GM18508 (cell line): ENCODE results near the gene GUCY1A2.

Experiments used
- ATAC-seq: cut with Tn5 transposase; IDR thresholded peaks from one replicate; pipeline ENCODE4 v1.9.1; 2021; ENCODE audit warnings: moderate number of reproducible peaks; ENCODE audit not compliant: insufficient read depth, unreplicated experiment

GUCY1A2 gene

DNA sequence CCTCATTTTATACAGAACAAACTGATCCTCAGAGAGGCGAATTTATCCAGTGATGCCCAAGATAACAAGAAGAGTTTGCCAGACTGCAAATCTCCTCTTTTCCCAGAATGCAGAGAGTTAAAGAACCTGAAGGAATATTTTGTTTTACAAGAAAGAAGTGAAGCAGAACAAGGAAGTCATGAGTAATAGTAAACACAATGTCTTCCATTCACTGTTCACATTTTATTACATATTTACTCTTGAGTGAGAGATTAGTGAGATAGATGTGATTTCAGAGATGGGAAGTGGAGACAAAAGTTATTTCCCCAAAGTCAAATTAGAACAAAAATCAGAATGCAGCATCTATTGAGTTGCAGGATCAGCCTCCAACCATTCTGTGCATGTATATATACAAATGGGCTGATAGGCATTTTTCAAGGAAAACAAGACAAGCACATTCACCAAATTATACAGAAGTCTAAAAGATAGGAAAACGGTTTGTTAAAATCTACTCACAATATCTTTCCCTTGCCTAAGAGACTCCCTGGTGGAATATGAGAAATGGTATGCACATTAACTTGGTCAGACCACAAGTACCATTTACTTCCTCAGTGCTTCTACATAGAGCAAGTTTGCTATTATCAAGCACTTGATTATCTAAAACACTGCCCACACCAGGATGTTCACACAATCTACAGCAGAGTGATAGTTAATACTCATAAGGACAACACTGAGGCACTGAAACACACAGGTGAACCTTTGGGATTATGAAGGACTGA is 12.0 kb downstream of the GUCY1A2 start:
- ATAC-seq: no peak

DNA sequence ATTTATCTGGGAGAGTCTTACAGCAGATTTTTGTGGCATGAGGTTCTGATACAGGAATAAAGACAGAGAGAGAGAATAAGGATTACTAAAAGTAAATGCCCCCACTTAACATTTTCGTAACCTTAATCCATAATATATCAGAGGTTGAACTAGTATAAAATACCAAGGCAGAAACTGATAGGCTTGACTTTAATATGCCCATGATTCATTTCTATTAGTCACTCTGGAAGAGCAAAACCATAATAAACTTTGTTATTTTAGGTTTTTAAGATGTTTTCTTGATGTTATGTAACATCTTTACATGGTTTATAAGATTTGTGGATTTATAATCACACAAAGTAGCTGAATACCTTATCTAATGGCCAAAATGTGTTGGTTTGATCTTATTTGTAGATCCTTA is 19.1 kb downstream of the GUCY1A2 start:
- no peak for ATAC-seq

DNA sequence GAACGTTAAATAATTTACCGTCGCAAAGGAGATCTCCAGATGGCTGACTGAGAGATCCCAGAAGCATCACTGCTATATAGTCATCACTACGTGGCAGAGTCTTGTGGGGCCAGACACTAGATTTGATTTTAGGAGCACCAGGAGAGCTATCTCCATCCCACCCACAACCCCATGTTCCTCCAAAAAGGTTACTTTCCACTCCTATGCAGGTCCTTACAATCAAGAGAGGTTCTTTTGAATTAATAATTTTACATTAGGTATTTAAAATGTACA is 19.4 kb downstream of the GUCY1A2 start:
- ATAC-seq: no peak

DNA sequence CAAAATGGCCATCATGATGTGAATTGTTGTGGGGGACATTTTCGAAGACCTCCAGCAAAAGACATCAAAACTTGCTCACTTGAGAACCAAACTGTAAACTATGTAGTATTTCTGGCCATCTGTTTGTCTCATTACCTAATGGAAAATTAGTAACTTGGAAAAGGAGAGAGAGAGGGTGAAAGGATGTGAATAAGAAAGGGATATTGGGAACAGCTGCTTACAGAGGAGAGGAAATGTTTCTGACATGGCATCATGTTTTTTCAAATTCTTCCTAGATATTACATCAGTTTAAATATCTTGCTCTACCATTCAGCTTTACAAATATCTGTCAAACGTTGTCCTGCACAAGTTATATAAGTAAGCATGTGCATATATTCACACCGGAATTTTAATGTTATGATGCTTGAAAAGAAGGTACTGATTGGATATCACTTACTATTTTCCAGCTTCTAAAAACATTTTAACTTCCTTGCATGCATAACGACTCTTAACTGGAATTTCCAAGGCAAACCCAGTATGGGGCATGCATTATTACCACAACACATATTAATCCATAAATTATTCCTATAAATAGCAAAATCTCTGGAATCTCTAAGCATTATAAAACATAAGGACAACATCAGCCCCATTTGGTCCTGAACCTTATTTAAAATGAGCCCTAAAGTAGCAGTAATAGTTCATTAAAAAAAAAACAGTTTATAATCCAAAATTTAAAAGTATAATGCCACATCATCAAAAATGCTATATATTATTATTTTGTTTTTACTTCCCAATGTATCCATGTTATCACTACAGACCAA is 20.0 kb downstream of the GUCY1A2 start:
- no peak for ATAC-seq

DNA sequence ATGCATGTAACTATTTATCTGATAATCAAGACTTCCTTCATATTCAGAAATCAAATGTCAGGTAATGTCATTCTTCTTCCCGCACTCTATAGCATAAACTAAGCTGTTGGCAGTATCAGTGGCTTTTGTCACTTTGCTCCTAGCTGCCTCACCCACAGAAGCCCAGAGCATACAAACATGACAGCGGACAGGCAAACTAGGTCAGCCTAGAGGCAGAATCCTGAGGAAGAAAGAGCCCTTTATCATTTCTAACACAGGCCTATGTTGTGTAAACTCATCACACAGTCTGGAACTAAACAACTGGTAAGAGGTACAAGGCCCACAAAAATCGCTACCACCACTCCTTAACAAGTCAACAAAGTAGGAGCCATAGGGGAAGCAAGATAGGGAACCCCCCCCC is 21.0 kb downstream of the GUCY1A2 start:
- no peak for ATAC-seq

DNA sequence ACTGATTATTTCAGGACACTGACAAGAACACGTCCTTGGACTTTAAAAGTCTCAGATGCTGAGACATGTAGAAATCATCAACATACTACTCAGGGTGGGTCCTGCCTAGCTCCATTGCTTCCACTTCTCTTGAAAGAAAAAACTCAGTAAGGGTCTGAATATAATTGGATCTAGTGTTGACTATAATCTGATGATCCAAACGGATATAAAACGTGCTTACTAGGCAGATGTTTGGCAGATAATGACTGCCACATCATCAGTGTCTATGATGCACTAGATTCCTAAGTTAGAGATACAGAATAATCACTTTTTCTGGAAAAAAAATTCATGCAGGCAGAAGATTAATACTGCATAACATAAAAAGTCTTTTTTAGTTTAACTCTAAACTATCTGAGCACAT is 21.6 kb downstream of the GUCY1A2 start:
- no peak for ATAC-seq

DNA sequence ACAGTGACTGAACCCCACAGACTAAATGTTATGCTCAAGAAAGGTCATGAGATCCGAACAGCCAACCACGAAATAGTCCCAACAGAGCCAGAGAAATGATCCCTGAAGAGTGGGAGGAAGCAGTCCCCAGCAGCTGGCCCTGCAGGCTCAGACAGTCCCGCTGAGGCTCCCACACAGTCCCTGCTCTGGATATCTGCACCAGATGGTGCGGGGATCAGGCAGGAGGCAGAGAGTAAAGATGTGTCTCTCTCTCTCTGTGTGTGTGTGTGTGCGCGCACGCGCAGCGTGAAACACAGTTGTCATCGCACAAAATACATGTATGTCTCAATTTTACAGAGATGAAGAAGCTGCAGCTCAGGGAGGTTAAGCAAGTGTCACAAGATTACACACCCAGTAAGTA is 27.9 kb downstream of the GUCY1A2 start:
- ATAC-seq: no peak

DNA sequence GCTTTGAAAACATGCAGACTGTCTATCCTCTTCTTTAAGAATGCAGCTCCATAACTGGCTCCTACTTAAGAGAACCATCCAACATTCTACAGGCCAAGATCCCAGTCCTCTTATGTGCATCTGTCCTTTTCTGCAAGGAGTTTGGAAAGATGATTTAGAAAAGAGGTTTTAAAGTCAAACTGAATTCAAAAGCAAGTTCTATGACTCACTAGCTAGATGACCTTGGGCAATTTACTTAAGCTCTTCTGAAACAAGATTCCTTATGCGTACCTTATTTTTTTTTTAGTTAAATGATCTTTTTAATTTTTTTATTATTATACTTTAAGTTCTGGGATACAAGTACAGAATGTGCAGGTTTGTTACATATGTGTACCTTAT is 29.2 kb downstream of the GUCY1A2 start:
- no peak for ATAC-seq

DNA sequence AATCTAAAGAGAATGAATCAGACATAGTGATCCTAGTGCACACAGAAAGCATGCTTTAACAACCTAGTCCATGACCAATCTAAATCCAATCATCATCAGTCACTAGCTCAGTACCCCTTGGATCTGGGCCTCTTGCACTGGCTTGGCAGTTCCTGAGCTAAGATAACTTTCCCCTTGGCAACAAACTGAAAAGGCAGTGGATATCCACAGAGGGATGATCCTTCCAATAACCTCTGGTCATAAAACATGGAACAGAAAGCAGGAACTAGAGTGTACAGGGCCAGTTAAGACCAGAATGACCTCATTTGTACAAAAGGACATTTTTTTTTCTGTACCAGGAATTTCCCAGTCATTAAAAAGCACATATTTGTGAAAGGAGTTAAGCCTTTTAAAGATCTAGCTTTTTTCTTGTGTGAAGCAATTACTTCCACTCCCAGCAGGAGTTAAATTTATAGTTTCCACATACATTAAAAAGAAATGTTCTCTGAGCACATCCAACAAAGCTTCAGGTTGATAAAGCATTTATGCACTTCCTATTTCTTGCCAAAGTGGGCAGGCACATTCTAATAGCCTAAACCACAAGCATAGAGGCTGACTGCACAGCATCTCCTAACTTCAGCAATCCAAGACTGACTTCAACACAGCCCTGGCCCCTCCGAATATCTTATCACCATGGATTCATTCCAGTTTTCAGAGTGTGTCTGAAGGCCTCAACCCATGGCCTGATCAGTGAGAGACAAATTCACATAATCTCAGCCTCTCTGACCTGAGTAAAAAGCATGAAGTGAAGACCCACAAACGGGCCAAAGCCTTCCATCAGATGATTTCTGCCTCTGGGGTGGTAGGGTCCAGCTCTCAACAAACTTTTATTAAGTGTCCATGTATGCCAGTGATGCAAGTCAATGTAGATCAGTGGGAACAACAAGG is 29.9 kb downstream of the GUCY1A2 start:
- ATAC-seq: no peak

DNA sequence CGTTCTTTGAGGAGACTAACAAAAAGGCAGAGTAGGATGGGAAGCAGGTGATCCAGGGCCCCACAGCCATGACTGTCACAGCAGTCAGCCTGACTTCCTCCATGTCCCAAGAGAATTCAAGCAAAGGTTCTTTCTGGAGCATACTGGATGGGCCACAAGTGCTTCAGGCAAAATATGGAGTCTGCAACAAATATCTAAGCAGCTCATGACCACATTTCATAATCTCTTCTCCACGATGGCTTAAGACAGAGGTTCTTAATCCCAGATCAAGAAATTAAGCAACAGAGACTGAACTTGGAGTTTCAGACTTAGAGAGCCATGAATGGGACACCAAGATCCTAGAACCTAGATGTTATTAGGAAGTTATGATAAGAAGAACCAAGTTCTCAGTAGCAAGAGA is 31.6 kb downstream of the GUCY1A2 start:
- no peak for ATAC-seq

DNA sequence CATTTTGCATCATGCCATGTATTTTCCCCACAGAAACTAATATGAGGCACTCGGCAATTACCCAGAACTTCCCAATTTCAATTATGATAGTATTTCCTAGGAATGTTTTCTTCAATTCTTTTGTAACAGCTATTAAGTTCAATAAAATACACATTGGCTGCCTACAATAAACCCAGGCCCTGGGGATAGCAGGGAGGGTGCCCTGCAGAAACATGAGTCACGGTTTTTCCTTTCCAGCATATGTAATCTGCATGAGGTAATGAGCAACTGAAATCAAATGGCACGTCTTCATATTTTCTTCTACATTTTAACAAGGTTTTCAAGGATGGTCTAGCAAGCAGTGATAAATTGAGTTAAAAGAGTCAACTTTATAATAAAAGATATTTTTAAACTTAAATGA is 32.0 kb downstream of the GUCY1A2 start:
- ATAC-seq: no peak

DNA sequence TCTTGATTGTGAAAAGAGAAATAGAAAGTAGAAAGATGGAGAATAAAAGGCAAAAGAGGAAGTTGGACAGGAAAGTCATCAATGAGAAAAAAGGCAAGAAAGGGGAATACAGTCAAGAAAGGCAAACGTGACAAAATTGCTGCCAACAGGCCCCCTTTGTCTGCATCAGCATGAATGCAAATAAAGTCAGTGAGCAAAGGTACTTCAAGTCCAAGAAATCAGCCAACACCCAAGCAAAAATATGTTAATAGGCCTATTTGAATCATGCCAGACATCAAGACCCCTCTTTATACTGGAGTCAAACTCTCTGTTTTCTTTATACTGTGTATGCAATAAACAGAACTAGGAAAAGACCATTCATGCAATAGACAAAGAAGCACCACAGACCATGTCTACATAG is 34.3 kb downstream of the GUCY1A2 start:
- no peak for ATAC-seq

DNA sequence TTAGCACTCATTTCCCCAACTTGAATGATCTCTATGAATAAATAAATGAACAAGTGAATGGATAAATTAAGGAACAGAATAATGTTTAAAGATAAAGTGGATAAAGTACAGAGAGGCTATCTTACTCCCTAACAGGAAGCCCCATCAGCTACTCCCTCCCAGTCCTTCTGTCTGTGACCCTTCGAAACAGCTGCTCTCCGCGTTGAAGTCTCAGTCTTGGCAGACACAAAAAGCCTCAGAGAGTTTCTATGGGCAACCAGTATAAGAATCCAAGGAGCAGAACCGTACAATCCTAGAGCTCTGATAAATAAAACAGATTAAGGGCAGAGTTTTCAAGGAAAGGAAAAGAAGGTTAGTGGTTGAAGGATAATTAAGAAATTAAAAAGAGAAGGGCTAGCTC is 35.0 kb downstream of the GUCY1A2 start:
- no peak for ATAC-seq

DNA sequence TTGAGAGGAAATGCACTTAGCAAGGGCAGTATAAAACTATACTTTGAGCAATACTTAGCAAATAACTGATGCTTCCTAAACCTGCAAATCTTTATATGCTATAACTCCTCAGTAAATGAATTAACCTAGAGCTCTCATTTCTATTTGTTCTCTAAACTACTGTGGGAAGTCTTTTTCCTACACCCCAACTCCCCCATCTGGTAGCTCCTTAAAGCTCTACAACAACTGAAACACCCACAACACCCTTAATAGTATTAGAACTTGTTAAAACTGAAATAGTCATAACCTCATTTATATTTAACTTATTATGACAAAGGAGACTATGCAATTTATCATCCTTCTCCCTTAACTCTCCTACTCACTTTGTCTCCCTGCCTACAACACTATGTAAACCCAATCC is 43.4 kb downstream of the GUCY1A2 start:
- no peak for ATAC-seq

DNA sequence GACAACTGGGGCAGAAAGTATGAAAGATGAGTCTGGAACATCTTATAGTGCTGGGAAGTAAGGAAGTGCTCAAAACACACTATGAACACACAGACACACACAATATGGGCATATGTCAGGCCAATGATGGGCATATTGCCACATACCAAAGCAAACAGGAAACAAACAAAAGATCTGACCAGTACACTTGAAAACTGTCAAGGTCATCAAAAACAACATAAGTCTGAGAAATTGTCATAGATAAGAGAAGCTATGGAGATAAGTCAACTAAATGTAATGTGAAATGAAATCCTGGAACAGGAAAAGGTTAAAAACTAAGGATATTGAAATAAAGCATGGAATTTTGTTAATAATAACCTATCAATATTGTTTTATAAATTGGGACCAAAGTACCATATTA is 46.4 kb downstream of the GUCY1A2 start:
- no peak for ATAC-seq

DNA sequence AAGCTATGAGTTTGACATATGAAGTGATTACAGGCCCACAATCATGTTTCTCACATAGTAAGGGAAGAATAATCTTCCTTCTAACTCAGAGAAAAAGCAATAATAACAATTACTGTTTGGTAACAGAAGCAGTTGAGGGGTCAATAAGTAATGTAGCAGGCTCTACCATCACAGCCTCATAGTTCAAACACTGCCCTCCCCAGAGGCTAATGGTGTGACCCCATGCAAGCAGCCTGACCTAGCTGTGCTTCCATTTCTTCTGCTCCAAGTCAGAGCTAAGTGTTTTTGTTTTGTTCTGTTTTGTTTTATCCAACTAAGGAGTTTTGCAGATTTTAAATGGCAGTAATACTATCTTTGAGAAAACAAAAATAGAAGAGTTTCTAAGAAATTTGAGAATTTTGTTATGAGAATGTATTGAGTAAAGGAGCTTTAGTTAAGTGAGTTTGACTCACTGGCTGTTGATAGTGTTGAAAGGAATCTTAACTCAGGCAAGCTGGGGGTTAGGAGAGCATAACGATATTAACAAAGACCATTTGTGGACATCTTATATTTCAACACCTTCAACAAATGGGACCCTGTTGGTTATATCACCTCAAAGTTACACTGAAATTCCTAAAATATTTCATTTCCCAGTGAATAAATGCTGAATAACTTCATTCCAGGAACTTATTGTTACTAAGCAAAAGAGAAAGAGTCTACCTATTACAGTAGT is 48.5 kb downstream of the GUCY1A2 start:
- no peak for ATAC-seq

DNA sequence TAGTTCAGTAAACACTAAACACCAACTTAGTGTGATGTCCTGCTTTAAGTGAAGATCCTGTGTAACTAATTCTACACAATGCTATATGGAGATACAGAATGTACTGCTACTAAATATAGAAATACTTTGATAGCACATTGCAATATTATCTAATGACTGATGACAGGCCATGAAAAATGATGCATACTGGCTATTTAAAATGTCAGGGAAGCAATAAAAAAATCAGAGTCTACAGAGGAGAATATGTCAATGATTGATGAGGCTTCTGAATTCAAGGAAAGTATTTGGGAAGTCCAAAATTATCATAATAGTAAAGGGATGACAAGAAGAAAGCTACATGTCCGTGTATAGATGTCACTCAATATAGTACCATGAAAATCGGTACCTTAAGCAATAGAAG is 55.3 kb downstream of the GUCY1A2 start:
- no peak for ATAC-seq

DNA sequence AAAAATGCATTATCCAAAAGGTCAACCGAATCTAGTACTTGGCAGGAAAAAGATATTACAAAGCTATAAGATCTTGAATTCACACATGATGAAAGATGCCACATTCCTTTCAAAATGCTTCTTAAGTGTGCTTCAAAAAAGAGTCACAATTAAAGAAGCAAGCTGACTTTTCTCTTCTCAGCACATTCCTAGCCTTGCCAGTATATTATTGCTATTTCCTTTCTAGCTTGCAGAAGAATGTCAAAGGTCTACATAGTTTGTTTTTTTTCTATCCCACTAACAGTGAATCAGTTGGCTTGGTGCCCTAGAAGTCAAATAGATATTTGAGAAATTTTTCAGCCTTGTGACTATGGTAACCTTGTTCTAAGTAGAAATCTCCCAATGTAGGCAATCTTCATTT is 56.8 kb downstream of the GUCY1A2 start:
- ATAC-seq: no peak

DNA sequence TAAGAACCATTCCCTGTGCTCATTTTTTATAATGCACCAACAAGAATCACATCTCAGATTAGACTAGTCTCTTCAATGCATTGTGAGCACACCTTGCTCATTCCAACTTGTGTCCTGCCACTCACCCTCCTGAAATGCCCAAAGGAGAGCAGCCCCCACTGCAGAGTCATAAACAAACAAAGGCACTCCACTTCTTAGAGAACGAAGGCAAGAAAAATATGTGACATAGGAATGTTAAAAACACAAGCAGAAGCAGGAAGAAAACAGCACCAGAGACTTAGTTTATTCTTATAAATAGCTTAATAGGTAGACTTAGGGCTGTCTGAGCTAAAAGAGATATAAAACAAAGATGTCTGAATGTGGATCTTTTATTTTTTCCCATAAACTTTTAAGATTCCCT is 57.2 kb downstream of the GUCY1A2 start:
- no peak for ATAC-seq

DNA sequence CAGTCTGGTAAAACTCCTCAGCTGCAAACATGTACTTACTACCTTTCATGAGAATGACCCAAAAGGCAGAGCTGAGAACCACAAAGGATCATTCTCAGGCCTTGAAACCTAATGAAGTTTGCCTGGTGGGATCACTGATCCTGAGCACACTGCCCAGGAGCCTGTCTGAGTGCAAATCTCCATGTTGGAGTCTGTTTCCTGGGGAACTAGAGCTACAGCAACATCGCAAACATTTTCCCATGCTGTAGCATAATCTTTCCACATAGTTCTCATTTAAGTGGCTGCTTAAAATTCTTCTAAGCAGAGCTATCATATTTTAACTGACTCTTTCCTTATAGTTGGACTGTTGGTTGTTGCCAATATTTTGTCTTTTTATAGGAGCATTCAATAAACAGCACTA is 58.5 kb downstream of the GUCY1A2 start:
- ATAC-seq: no peak

DNA sequence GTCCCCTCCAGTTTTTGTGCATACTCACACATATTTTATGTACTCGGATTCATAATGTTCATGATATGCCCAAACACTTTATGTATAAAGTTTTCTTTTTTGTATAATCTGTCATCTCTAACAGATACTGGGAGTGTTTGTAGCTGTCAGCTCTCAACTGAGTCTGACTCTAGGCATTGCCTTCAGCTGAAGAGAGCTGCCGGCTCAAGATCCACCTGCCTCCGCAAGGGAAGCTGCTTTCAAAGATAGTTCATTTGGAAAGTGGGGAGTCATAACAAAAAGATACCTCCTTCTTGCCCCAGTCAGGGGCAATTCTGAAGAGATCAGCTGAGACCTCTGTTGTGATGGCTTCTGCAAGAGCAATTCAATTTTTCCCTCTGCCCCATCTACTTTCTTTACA is 58.9 kb downstream of the GUCY1A2 start:
- ATAC-seq: no peak
